Measurements from ENCODE around the gene STK24.

STK24 gene

GRCh38 chr13:98398581-98398980 lies 178.3 kb downstream of the STK24 start:
- DNase-seq, result no peak

GRCh38 chr13:98397861-98398260 lies 179.0 kb downstream of the STK24 start:
- DNase-seq, result no peak

- no peak for DNase-seq
These were observed 179.7 kb downstream of the STK24 start for GRCh38 chr13:98397221-98397620.

- no peak for DNase-seq
These were observed 180.7 kb downstream of the STK24 start for GRCh38 chr13:98396071-98396710.
